SU-DHL-6 (cell line): Measurements from ENCODE around the gene MACROH2A2.

Experiments
- H2AFZ ChIP-seq: fragments of 200-600 bp; sonication (generic); 2 replicates; pipeline ENCODE4 v1.6.1; 2014; ENCODE audit warnings: low read depth, mild to moderate bottlenecking, moderate library complexity, mixed read lengths, antibody characterized with exemption, low read length; ENCODE audit not compliant: severe bottlenecking
- H3F3A ChIP-seq: fragments of 200-600 bp; shearing (Covaris generic); 2 replicates; pipeline ENCODE4 v1.6.0; 2016; ENCODE audit warnings: antibody characterized with exemption, mild to moderate bottlenecking; ENCODE audit not compliant: insufficient read depth
- H3K27ac ChIP-seq: fragments of 200-600 bp; sonication (generic); 2 replicates; pipeline ENCODE4 v1.5.1; 2016; ENCODE audit warnings: low read depth, mild to moderate bottlenecking, low read length, moderate library complexity, mixed read lengths
- H3K27me3 ChIP-seq: fragments of 200-600 bp; sonication (generic), shearing (Covaris generic); 2 replicates; pipeline ENCODE4 v1.6.0; 2014; ENCODE audit warnings: mild to moderate bottlenecking, low read length
- H3K36me3 ChIP-seq: fragments of 200-600 bp; sonication (generic); 2 replicates; pipeline ENCODE4 v1.6.1; 2014; ENCODE audit warnings: mild to moderate bottlenecking, low read length, mixed read lengths
- H3K4me2 ChIP-seq: fragments of 300-600, 200-600 bp; shearing (Covaris generic), sonication (generic); 2 replicates; pipeline ENCODE4 v1.6.0; 2014; ENCODE audit warnings: low read length, low read depth, mild to moderate bottlenecking; ENCODE audit not compliant: poor library complexity, severe bottlenecking
- H3K4me3 ChIP-seq: fragments of 200-600 bp; sonication (generic); 2 replicates; pipeline ENCODE4 v1.5.1; 2014; ENCODE audit warnings: antibody characterized with exemption, low read length, mild to moderate bottlenecking, mixed read lengths; ENCODE audit not compliant: insufficient read depth, poor library complexity, severe bottlenecking
- H3K79me2 ChIP-seq: fragments of 200-600 bp; sonication (generic); 2 replicates; pipeline ENCODE4 v1.6.1; 2014; ENCODE audit warnings: mild to moderate bottlenecking, low read length, moderate library complexity; ENCODE audit not compliant: insufficient read depth
- H3K9ac ChIP-seq: fragments of 200-600 bp; sonication (generic); 2 replicates; pipeline ENCODE4 v1.7.0; 2014; ENCODE audit warnings: mild to moderate bottlenecking, low read length
- H3K9me2 ChIP-seq: fragments of 200-600 bp; sonication (generic); replicated peaks from 2 replicates; pipeline ENCODE4 v1.6.1; 2014; ENCODE audit warnings: low read length; ENCODE audit not compliant: insufficient read depth
- H3K9me3 ChIP-seq: fragments of 200-600 bp; sonication (generic); 2 replicates; pipeline ENCODE4 v1.6.1; 2014; ENCODE audit warnings: low read length, mixed read lengths; ENCODE audit not compliant: insufficient read depth
- H4K20me1 ChIP-seq: fragments of 200-600 bp; sonication (generic); 2 replicates; pipeline ENCODE4 v1.6.1; 2014; ENCODE audit warnings: low read depth, mild to moderate bottlenecking, antibody characterized with exemption, low read length, moderate library complexity, mixed read lengths
- EZH2phosphoT487 ChIP-seq: fragments of 200-600 bp; sonication (generic), shearing (Covaris generic); conservative IDR thresholded peaks from 2 replicates; pipeline ENCODE4 v1.6.1; 2018; ENCODE audit warnings: mild to moderate bottlenecking, antibody characterized with exemption, low read length, moderate library complexity, mixed read lengths
- TF ChIP-seq, protein P1 (sequence below): fragments of 200-600 bp; sonication (generic); IDR thresholded peaks from one replicate; pipeline ENCODE4 v1.5.1; 2017; ENCODE audit warnings: antibody characterized with exemption, mild to moderate bottlenecking, low read length, moderate library complexity; ENCODE audit not compliant: insufficient read depth, poor library complexity, severe bottlenecking

The MACROH2A2 gene

DNA sequence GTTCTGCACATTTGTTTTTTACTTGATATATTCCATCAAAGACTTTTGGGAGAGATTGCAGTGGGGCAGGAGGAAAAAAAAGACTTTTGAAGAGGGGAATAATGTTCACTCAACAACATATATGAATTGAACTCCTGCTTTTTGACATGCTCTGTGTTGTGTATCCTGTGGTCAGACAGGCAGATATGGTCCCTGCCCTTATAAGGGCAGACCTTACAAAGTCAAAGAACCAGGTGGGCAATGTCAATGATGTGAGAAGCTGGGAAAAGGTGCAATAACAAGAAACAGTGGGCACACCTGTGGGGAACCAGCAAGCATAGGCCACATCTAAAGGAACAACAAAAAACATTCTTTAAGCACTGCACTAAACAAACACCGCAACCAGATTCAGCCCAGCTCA lies 71.8 kb downstream of the MACROH2A2 start:
- H3K9me2 ChIP-seq: no peaks in the 10 kb centered on the region
- H3K36me3 ChIP-seq: no peaks in the 10 kb centered on the region
- H3K4me3 ChIP-seq: no peak overlapping the region
- H3K27ac ChIP-seq: no peak overlapping the region
- H3K4me2 ChIP-seq: no peak overlapping the region
- H4K20me1 ChIP-seq: no peaks in the 10 kb centered on the region
- H3K9ac ChIP-seq: no peak overlapping the region
- H3K27me3 ChIP-seq: no peaks in the 10 kb centered on the region
- TF ChIP-seq, protein P1, sequence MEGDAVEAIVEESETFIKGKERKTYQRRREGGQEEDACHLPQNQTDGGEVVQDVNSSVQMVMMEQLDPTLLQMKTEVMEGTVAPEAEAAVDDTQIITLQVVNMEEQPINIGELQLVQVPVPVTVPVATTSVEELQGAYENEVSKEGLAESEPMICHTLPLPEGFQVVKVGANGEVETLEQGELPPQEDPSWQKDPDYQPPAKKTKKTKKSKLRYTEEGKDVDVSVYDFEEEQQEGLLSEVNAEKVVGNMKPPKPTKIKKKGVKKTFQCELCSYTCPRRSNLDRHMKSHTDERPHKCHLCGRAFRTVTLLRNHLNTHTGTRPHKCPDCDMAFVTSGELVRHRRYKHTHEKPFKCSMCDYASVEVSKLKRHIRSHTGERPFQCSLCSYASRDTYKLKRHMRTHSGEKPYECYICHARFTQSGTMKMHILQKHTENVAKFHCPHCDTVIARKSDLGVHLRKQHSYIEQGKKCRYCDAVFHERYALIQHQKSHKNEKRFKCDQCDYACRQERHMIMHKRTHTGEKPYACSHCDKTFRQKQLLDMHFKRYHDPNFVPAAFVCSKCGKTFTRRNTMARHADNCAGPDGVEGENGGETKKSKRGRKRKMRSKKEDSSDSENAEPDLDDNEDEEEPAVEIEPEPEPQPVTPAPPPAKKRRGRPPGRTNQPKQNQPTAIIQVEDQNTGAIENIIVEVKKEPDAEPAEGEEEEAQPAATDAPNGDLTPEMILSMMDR: no peak
- TF ChIP-seq EZH2phosphoT487: no peak
- H3K9me3 ChIP-seq: no peaks in the 10 kb centered on the region
- H3F3A ChIP-seq: no peaks in the 10 kb centered on the region
- H2AFZ ChIP-seq: no peak overlapping the region
- no peaks in the 10 kb centered on the region for H3K79me2 ChIP-seq

DNA sequence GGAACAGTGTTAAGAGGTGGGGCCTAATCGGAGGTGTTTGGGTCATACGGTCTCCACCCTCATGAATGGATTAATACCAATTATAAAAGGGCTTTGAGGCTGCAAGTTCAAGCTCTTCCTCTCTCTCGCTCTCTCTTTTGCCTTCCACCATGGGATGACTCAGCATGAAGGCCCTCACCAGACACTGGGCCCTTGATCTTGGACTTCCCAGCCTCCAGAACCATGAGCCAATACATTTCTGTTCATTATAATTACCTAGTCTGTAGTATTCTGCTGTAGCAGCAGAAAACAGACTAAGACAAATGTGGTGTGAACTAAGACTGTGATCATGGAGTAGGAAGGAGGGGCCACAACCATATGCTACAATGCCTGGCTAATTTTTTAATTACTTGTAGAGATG lies 72.3 kb downstream of the MACROH2A2 start:
- H3K4me2 ChIP-seq: no peak overlapping the region
- no peaks in the 10 kb centered on the region for H3K27me3 ChIP-seq
- no peaks in the 10 kb centered on the region for H3K9me3 ChIP-seq
- H3K79me2 ChIP-seq: no peaks in the 10 kb centered on the region
- no peak overlapping the region for H3K9ac ChIP-seq
- H4K20me1 ChIP-seq: no peaks in the 10 kb centered on the region
- H3K4me3 ChIP-seq: no peak overlapping the region
- TF ChIP-seq, protein P1: no peak
- TF ChIP-seq EZH2phosphoT487: no peak
- H3K27ac ChIP-seq: no peak overlapping the region
- no peaks in the 10 kb centered on the region for H3K36me3 ChIP-seq
- no peaks in the 10 kb centered on the region for H3K9me2 ChIP-seq
- H3F3A ChIP-seq: no peaks in the 10 kb centered on the region
- H2AFZ ChIP-seq: no peak overlapping the region

DNA sequence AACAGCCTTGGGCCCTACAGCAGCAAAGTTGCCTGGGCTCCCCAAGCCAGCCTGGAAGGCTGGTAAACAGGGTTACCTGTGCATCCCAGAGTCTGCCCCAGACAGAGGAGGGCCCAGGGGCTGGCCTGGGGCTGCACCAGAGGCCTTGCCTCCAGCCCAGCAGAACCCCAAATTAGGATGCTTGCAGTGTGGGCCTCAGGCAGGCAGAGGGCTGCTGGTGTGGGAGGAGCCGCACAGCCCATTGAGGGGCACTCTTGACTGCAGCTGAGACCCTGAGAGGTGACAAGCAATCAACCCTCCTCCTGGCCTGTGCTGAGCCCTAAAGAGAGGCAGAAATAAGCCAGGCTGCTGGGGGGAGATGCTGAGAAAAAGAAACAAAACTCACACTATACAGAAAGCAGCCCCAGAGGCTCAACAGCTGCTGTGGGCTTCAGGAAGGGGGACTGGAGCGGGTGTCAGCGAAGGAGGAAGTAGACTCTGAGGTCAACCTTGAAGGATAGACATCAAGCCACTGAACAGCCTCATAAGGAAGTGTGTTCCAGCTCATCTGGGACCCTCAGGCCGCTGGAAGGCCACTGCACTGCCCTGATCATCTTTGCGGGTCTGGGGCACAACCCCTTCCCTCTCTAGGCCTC lies 73.4 kb downstream of the MACROH2A2 start:
- H3F3A ChIP-seq: no peaks in the 10 kb centered on the region
- H3K79me2 ChIP-seq: no peaks in the 10 kb centered on the region
- H3K36me3 ChIP-seq: no peaks in the 10 kb centered on the region
- H3K27me3 ChIP-seq: no peaks in the 10 kb centered on the region
- H3K9me2 ChIP-seq: no peaks in the 10 kb centered on the region
- no peak overlapping the region for H3K4me3 ChIP-seq
- H3K27ac ChIP-seq: no peak overlapping the region
- H3K4me2 ChIP-seq: no peak overlapping the region
- TF ChIP-seq EZH2phosphoT487: no peak
- TF ChIP-seq, protein P1: no peak
- H3K9me3 ChIP-seq: no peaks in the 10 kb centered on the region
- H3K9ac ChIP-seq: no peak overlapping the region
- no peak overlapping the region for H2AFZ ChIP-seq
- no peaks in the 10 kb centered on the region for H4K20me1 ChIP-seq
